CD14-positive monocyte (primary cell): ENCODE measurements around the gene DNAH14. TPM values are rescaled to one million over a fixed set of nuclear protein-coding genes. Genes with fewer than 3 reads are reported as not detected.

Source experiments
- DNase-seq, 3 donors: peaks; one replicate each; pipeline ENCODE4 v3.0.0-alpha.2; 2011 to 2022
- H2AFZ ChIP-seq: 2 replicates; pipeline ENCODE4 v1.6.0; 2012; ENCODE audit warnings: mild to moderate bottlenecking, low read depth, low read length, inconsistent platforms; ENCODE audit not compliant: insufficient read depth, poor library complexity, severe bottlenecking
- H3K27ac ChIP-seq, 2 donors: 1 replicate in 1 of 2; 2 replicates in 1 of 2; pipeline ENCODE4 v1.5.1; 2012 to 2013; ENCODE audit warnings: low read length in 2 of 2, control low read depth in 1 of 2, inconsistent platforms in 1 of 2, low read depth in 1 of 2, mild to moderate bottlenecking in 1 of 2
- H3K27me3 ChIP-seq, 2 donors: one replicate each; pipeline versions ENCODE4 v1.6.0 to v1.6.1; 2011 to 2013; ENCODE audit warnings: low read length in 2 of 2; ENCODE audit not compliant: control insufficient read depth in 2 of 2, insufficient read depth in 2 of 2
- H3K36me3 ChIP-seq, 2 donors: replicated peaks in 1 of 2; 1 replicate in 1 of 2; 2 replicates in 1 of 2; pipeline versions ENCODE4 v1.5.1 to v1.6.1; 2012 to 2013; ENCODE audit warnings: low read length in 2 of 2, control low read depth in 1 of 2, inconsistent platforms in 1 of 2, mild to moderate bottlenecking in 1 of 2; ENCODE audit not compliant: insufficient read depth in 2 of 2, control insufficient read depth in 1 of 2
- H3K4me1 ChIP-seq, 2 donors: 1 replicate in 1 of 2; 2 replicates in 1 of 2; pipeline versions ENCODE4 v1.5.1 to v1.6.1; 2012 to 2013; ENCODE audit warnings: low read length in 2 of 2, control low read depth in 1 of 2, inconsistent platforms in 1 of 2, mild to moderate bottlenecking in 1 of 2, moderate library complexity in 1 of 2; ENCODE audit not compliant: insufficient read depth in 2 of 2, control insufficient read depth in 1 of 2
- H3K4me2 ChIP-seq: replicated peaks from 2 replicates; pipeline ENCODE3; 2012; ENCODE audit warnings: low read length, moderate library complexity, mild to moderate bottlenecking; ENCODE audit not compliant: poor library complexity, severe bottlenecking; ENCODE audit errors: extremely low read depth
- H3K4me3 ChIP-seq, 3 experiments: fragments of 200-600 bp in 1 of 3; sonication (generic) in 1 of 3; replicated peaks in 1 of 3; 1 replicate in 2 of 3; 2 replicates in 1 of 3; pipeline ENCODE4 v1.5.1; 2011 to 2013; ENCODE audit warnings: low read length in 3 of 3, mild to moderate bottlenecking in 3 of 3, control low read depth in 2 of 3, low read depth in 2 of 3, inconsistent platforms in 1 of 3, moderate library complexity in 1 of 3
- H3K79me2 ChIP-seq: 2 replicates; pipeline ENCODE4 v1.6.0; 2012; ENCODE audit warnings: mild to moderate bottlenecking, control low read depth, inconsistent platforms, low read length, moderate library complexity; ENCODE audit not compliant: insufficient read depth
- H3K9ac ChIP-seq: 2 replicates; pipeline ENCODE4 v1.6.0; 2017; ENCODE audit warnings: low read length, mild to moderate bottlenecking; ENCODE audit not compliant: insufficient read depth, poor library complexity, severe bottlenecking
- H3K9me3 ChIP-seq, 2 donors: replicated peaks in 1 of 2; 1 replicate in 1 of 2; 2 replicates in 1 of 2; pipeline versions ENCODE4 v1.5.1 to v1.6.1; 2012 to 2013; ENCODE audit warnings: low read length in 2 of 2, control low read depth in 1 of 2; ENCODE audit not compliant: control insufficient read depth in 1 of 2, insufficient read depth in 1 of 2
- H4K20me1 ChIP-seq: 2 replicates; pipeline ENCODE4 v1.6.0; 2012; ENCODE audit warnings: mild to moderate bottlenecking, low read length, control low read depth, moderate library complexity; ENCODE audit not compliant: insufficient read depth
- H3K27ac Mint-ChIP-seq, 7 donors: one replicate each; pipeline ENCODE4 v1.8.0; 2020; ENCODE audit warnings: mild to moderate bottlenecking in 7 of 7, mixed read lengths in 7 of 7, moderate library complexity in 6 of 7, inconsistent platforms in 2 of 7
- H3K27me3 Mint-ChIP-seq, 3 donors: one replicate each; pipeline ENCODE4 v1.8.0; 2021 to 2022; ENCODE audit warnings: low read depth in 3 of 3, mild to moderate bottlenecking in 3 of 3, mixed read lengths in 3 of 3, moderate library complexity in 3 of 3, inconsistent platforms in 1 of 3
- H3K36me3 Mint-ChIP-seq, 2 donors: one replicate each; pipeline ENCODE4 v1.8.0; 2020; ENCODE audit warnings: mixed read lengths in 2 of 2, inconsistent platforms in 1 of 2, mild to moderate bottlenecking in 1 of 2
- H3K4me1 Mint-ChIP-seq: one replicate; pipeline ENCODE4 v1.8.0; 2020; ENCODE audit warnings: mild to moderate bottlenecking, mixed read lengths
- H3K4me3 Mint-ChIP-seq, 2 donors: one replicate each; pipeline ENCODE4 v1.8.0; 2020; ENCODE audit warnings: mild to moderate bottlenecking in 2 of 2, mixed read lengths in 2 of 2, moderate library complexity in 1 of 2
- H3K9me3 Mint-ChIP-seq, 7 donors: one replicate each; pipeline ENCODE4 v1.8.0; 2020 to 2022; ENCODE audit warnings: mixed read lengths in 7 of 7, mild to moderate bottlenecking in 6 of 7, moderate library complexity in 6 of 7, inconsistent platforms in 2 of 7
- CTCF ChIP-seq: fragments of 200-600 bp; IDR thresholded peaks from one replicate; pipeline ENCODE4 v1.8.0; 2022; ENCODE audit warnings: antibody characterized with exemption, mild to moderate bottlenecking
- WGBS: methylation state at CpG from one replicate; pipeline ENCODE4 v1.1.5; 2013; ENCODE audit warnings: missing lambda C conversion rate; ENCODE audit not compliant: insufficient coverage; 5-methylcytosine and 5-hydroxymethylcytosine counted together
- intact Hi-C, 2 donors: fragments of 100-400 bp; cut with micrococcal nuclease; formaldehyde crosslinking; loops; one replicate each; pipeline versions ENCODE4 v1.15.0 to v1.15.1; 2023
- polyA plus RNA-seq, 3 donors: library from polyadenylated mRNA; depleted of rRNA in 1 of 3; unstranded in 2 of 3; stranded (reverse) in 1 of 3; fragments of 300-500 nt in 2 of 3; fragments of >200 nt in 1 of 3; fragmentation: Illumina TruSeq in 2 of 3; gene quantifications; 1 replicate in 2 of 3; 2 replicates in 1 of 3; pipeline ENCODE4 v1.2.3, GENCODE V29; 2012 to 2021

Gene DNAH14
- polyA plus RNA-seq, 3 donors, result 0.83 TPM; not detected in 2

- H3K9me3 ChIP-seq, result no peaks in the 10 kb centered on the region
- intact Hi-C loops, result no loop called here
- no peak for DNase-seq
- no peak for TF ChIP-seq CTCF
- Mint-ChIP-seq H3K27me3 (peaks cover 1 to 3% (median 1%) of the 10 kb centered on the region in 3 donors), H3K9me3 (peaks cover 0 to 2% (median 0%) of the 10 kb centered on the region in 7 donors), H3K4me1 (no peaks in the 10 kb centered on the region), H3K27ac (no peak overlapping the region), H3K36me3 (no peaks in the 10 kb centered on the region), H3K4me3 (no peak overlapping the region)
- no peak overlapping the region for H2AFZ ChIP-seq
- H3K27me3 ChIP-seq, result no peaks in the 10 kb centered on the region
- no peak overlapping the region for H3K9ac ChIP-seq
- no peak overlapping the region for H3K4me3 ChIP-seq
- H3K79me2 ChIP-seq, result no peaks in the 10 kb centered on the region
- no peak overlapping the region for H3K27ac ChIP-seq
- H4K20me1 ChIP-seq, result no peaks in the 10 kb centered on the region
- WGBS, result 93% methylated on average over 20 of the region's 21 CpGs
- H3K36me3 ChIP-seq, result no peaks in the 10 kb centered on the region
- no peaks in the 10 kb centered on the region for H3K4me1 ChIP-seq
- H3K4me2 ChIP-seq, result no peak overlapping the region
These were observed 443.7 kb downstream of the DNAH14 start for GRCh38 chr1:225373155-225373554.

- DNase-seq, result no peak
- Mint-ChIP-seq H3K27me3 (peaks cover 1 to 3% (median 1%) of the 10 kb centered on the region in 3 donors), H3K27ac (no peak overlapping the region), H3K36me3 (no peaks in the 10 kb centered on the region), H3K9me3 (peaks cover 0 to 3% (median 0%) of the 10 kb centered on the region in 7 donors), H3K4me1 (no peaks in the 10 kb centered on the region), H3K4me3 (no peak overlapping the region)
- no peak for TF ChIP-seq CTCF
- no peaks in the 10 kb centered on the region for H3K9me3 ChIP-seq
- no peak overlapping the region for H3K4me3 ChIP-seq
- H3K27ac ChIP-seq, result no peak overlapping the region
- WGBS, result no CpG with 5 or more reads among the region's 4 CpGs
- H3K4me1 ChIP-seq, result no peaks in the 10 kb centered on the region
- H3K79me2 ChIP-seq, result no peaks in the 10 kb centered on the region
- intact Hi-C loops, result no loop called here
- no peak overlapping the region for H3K4me2 ChIP-seq
- H4K20me1 ChIP-seq, result no peaks in the 10 kb centered on the region
- no peak overlapping the region for H2AFZ ChIP-seq
- H3K9ac ChIP-seq, result no peak overlapping the region
- no peaks in the 10 kb centered on the region for H3K27me3 ChIP-seq
- no peaks in the 10 kb centered on the region for H3K36me3 ChIP-seq
These were observed 445.5 kb downstream of the DNAH14 start for GRCh38 chr1:225374996-225375395.
